ENCODE measurements around the gene DDI2.
"Not testable (repeated sequence)": the region's sequence is repeated elsewhere in the genome, so short reads cannot be mapped to it uniquely, and the experiment has no call there.

The DDI2 gene

GRCh38 chr1:15626269-15626950 is 9.2 kb downstream of the DDI2 start:
- Histone ChIP-seq H3K4me3 (ENCODE audit: low read length) (no peak overlapping the region), H3K27ac (ENCODE audit: low read length) (no peak overlapping the region), H3K4me1 (ENCODE audit: insufficient read depth, low read length) (no peaks in the 10 kb centered on the region), H3K9me3 (ENCODE audit: insufficient read depth, low read depth, low read length) (no peaks in the 10 kb centered on the region), H3K36me3 (ENCODE audit: insufficient read depth, low read depth, low read length) (peaks cover 48% of the 10 kb centered on the region), H3K9ac (ENCODE audit: low read depth, low read length) (no peak overlapping the region), H3K27me3 (ENCODE audit: insufficient read depth, low read length) (no peaks in the 10 kb centered on the region)

- Histone ChIP-seq H3K4me1 (ENCODE audit: insufficient read depth, low read length) (no peaks in the 10 kb centered on the region), H3K9me3 (ENCODE audit: insufficient read depth, low read depth, low read length) (no peaks in the 10 kb centered on the region), H3K36me3 (ENCODE audit: insufficient read depth, low read depth, low read length) (peaks cover 59% of the 10 kb centered on the region), H3K4me3 (ENCODE audit: low read length) (no peak overlapping the region), H3K9ac (ENCODE audit: low read depth, low read length) (no peak overlapping the region), H3K27me3 (ENCODE audit: insufficient read depth, low read length) (no peaks in the 10 kb centered on the region), H3K27ac (ENCODE audit: low read length) (no peak overlapping the region)
Observed at GRCh38 chr1:15627343-15627988, 10.2 kb downstream of the DDI2 start.

- Histone ChIP-seq H3K4me1 (ENCODE audit: insufficient read depth, low read length) (no peaks in the 10 kb centered on the region), H3K9ac (ENCODE audit: low read depth, low read length) (no peak overlapping the region), H3K27ac (ENCODE audit: low read length) (no peak overlapping the region), H3K9me3 (ENCODE audit: insufficient read depth, low read depth, low read length) (no peaks in the 10 kb centered on the region), H3K36me3 (ENCODE audit: insufficient read depth, low read depth, low read length) (peaks cover 63% of the 10 kb centered on the region), H3K4me3 (ENCODE audit: low read length) (no peak overlapping the region), H3K27me3 (ENCODE audit: insufficient read depth, low read length) (no peaks in the 10 kb centered on the region)
Observed at GRCh38 chr1:15628003-15628402, 10.7 kb downstream of the DDI2 start.

GRCh38 chr1:15633756-15634420 is 16.6 kb downstream of the DDI2 start:
- no peak overlapping the region for H3K27ac ChIP-seq (ENCODE audit: low read length)
- H3K4me3 ChIP-seq (ENCODE audit: low read length), result no peak overlapping the region
- H3K9ac ChIP-seq (ENCODE audit: low read depth, low read length), result no peak overlapping the region
- no peaks in the 10 kb centered on the region for H3K9me3 ChIP-seq (ENCODE audit: insufficient read depth, low read depth, low read length)
- H3K27me3 ChIP-seq (ENCODE audit: insufficient read depth, low read length), result no peaks in the 10 kb centered on the region
- H3K4me1 ChIP-seq (ENCODE audit: insufficient read depth, low read length), result no peaks in the 10 kb centered on the region
- H3K36me3 ChIP-seq (ENCODE audit: insufficient read depth, low read depth, low read length), result peaks cover 93% of the 10 kb centered on the region

- Histone ChIP-seq H3K27me3 (ENCODE audit: insufficient read depth, low read length) (no peaks in the 10 kb centered on the region), H3K4me3 (ENCODE audit: low read length) (no peak overlapping the region), H3K27ac (ENCODE audit: low read length) (no peak overlapping the region), H3K4me1 (ENCODE audit: insufficient read depth, low read length) (no peaks in the 10 kb centered on the region), H3K36me3 (ENCODE audit: insufficient read depth, low read depth, low read length) (peaks cover 98% of the 10 kb centered on the region), H3K9me3 (ENCODE audit: insufficient read depth, low read depth, low read length) (no peaks in the 10 kb centered on the region), H3K9ac (ENCODE audit: low read depth, low read length) (no peak overlapping the region)
Observed at GRCh38 chr1:15636436-15636835, 19.2 kb downstream of the DDI2 start.

GRCh38 chr1:15637826-15638225 is 20.6 kb downstream of the DDI2 start:
- peaks cover 95% of the 10 kb centered on the region for H3K36me3 ChIP-seq (ENCODE audit: insufficient read depth, low read depth, low read length)
- no peak overlapping the region for H3K4me3 ChIP-seq (ENCODE audit: low read length)
- H3K4me1 ChIP-seq (ENCODE audit: insufficient read depth, low read length), result no peaks in the 10 kb centered on the region
- no peak overlapping the region for H3K27ac ChIP-seq (ENCODE audit: low read length)
- no peak overlapping the region for H3K9ac ChIP-seq (ENCODE audit: low read depth, low read length)
- no peaks in the 10 kb centered on the region for H3K9me3 ChIP-seq (ENCODE audit: insufficient read depth, low read depth, low read length)
- H3K27me3 ChIP-seq (ENCODE audit: insufficient read depth, low read length), result no peaks in the 10 kb centered on the region

GRCh38 chr1:15639262-15639661 is 22.0 kb downstream of the DDI2 start:
- Histone ChIP-seq H3K4me3 (ENCODE audit: low read length) (no peak overlapping the region), H3K27me3 (ENCODE audit: insufficient read depth, low read length) (no peaks in the 10 kb centered on the region), H3K27ac (ENCODE audit: low read length) (no peak overlapping the region), H3K9ac (ENCODE audit: low read depth, low read length) (no peak overlapping the region), H3K4me1 (ENCODE audit: insufficient read depth, low read length) (no peaks in the 10 kb centered on the region), H3K9me3 (ENCODE audit: insufficient read depth, low read depth, low read length) (no peaks in the 10 kb centered on the region), H3K36me3 (ENCODE audit: insufficient read depth, low read depth, low read length) (peaks cover 95% of the 10 kb centered on the region)

DNA sequence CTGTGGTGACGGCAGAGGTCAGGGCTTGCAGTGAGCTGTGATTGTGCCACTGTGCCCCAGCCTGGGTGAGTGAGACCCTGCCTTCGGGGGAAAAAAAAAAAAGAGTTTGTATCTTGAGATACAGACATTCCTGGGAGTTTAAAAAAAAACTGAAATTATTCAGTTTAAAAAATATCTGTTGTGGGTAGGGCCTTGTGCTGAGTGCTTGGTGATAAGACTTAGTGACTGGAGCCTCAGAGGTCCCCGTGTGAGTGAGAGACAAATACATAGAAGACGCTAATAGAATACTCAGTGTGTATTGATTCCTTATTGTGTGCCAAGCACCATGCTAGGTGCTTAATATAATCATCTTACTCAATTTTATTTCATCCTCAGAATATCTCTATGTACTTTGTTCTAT is 22.7 kb downstream of the DDI2 start:
- no peaks in the 10 kb centered on the region for H3K27me3 ChIP-seq (ENCODE audit: insufficient read depth, low read length)
- no peak overlapping the region for H3K4me3 ChIP-seq (ENCODE audit: low read length)
- H3K9ac ChIP-seq (ENCODE audit: low read depth, low read length), result no peak overlapping the region
- no peaks in the 10 kb centered on the region for H3K4me1 ChIP-seq (ENCODE audit: insufficient read depth, low read length)
- no peaks in the 10 kb centered on the region for H3K9me3 ChIP-seq (ENCODE audit: insufficient read depth, low read depth, low read length)
- no peak overlapping the region for H3K27ac ChIP-seq (ENCODE audit: low read length)
- peaks cover 92% of the 10 kb centered on the region for H3K36me3 ChIP-seq (ENCODE audit: insufficient read depth, low read depth, low read length)

GRCh38 chr1:15640667-15641066 is 23.4 kb downstream of the DDI2 start:
- no peak overlapping the region for H3K9ac ChIP-seq (ENCODE audit: low read depth, low read length)
- H3K27me3 ChIP-seq (ENCODE audit: insufficient read depth, low read length), result no peaks in the 10 kb centered on the region
- no peaks in the 10 kb centered on the region for H3K9me3 ChIP-seq (ENCODE audit: insufficient read depth, low read depth, low read length)
- no peaks in the 10 kb centered on the region for H3K4me1 ChIP-seq (ENCODE audit: insufficient read depth, low read length)
- H3K36me3 ChIP-seq (ENCODE audit: insufficient read depth, low read depth, low read length), result peaks cover 92% of the 10 kb centered on the region
- H3K4me3 ChIP-seq (ENCODE audit: low read length), result no peak overlapping the region
- no peak overlapping the region for H3K27ac ChIP-seq (ENCODE audit: low read length)

GRCh38 chr1:15649937-15650336 is 32.7 kb downstream of the DDI2 start:
- Histone ChIP-seq H3K4me1 (ENCODE audit: insufficient read depth, low read length) (no peaks in the 10 kb centered on the region), H3K9me3 (ENCODE audit: insufficient read depth, low read depth, low read length) (no peaks in the 10 kb centered on the region), H3K36me3 (ENCODE audit: insufficient read depth, low read depth, low read length) (peaks cover 86% of the 10 kb centered on the region), H3K4me3 (ENCODE audit: low read length) (no peak overlapping the region), H3K9ac (ENCODE audit: low read depth, low read length) (no peak overlapping the region), H3K27me3 (ENCODE audit: insufficient read depth, low read length) (no peaks in the 10 kb centered on the region), H3K27ac (ENCODE audit: low read length) (no peak overlapping the region)

- no peaks in the 10 kb centered on the region for H3K27me3 ChIP-seq (ENCODE audit: insufficient read depth, low read length)
- no peak overlapping the region for H3K4me3 ChIP-seq (ENCODE audit: low read length)
- H3K9ac ChIP-seq (ENCODE audit: low read depth, low read length), result no peak overlapping the region
- no peak overlapping the region for H3K27ac ChIP-seq (ENCODE audit: low read length)
- no peaks in the 10 kb centered on the region for H3K4me1 ChIP-seq (ENCODE audit: insufficient read depth, low read length)
- peaks cover 86% of the 10 kb centered on the region for H3K36me3 ChIP-seq (ENCODE audit: insufficient read depth, low read depth, low read length)
- no peaks in the 10 kb centered on the region for H3K9me3 ChIP-seq (ENCODE audit: insufficient read depth, low read depth, low read length)
Observed at GRCh38 chr1:15650433-15650832, 33.2 kb downstream of the DDI2 start.

- H3K9me3 ChIP-seq (ENCODE audit: insufficient read depth, low read depth, low read length); H3K27ac ChIP-seq (ENCODE audit: low read length); H3K9ac ChIP-seq (ENCODE audit: low read depth, low read length); H3K27me3 ChIP-seq (ENCODE audit: insufficient read depth, low read length); H3K4me3 ChIP-seq (ENCODE audit: low read length); H3K4me1 ChIP-seq (ENCODE audit: insufficient read depth, low read length): not testable (repeated sequence)
- H3K36me3 ChIP-seq (ENCODE audit: insufficient read depth, low read depth, low read length), result peaks cover 84% of the 10 kb centered on the region
Observed at GRCh38 chr1:15652130-15652529, 34.9 kb downstream of the DDI2 start.

Measured in iPS-20b (cell line).